Memory B cell (primary cell): ENCODE measurements around the gene AGMAT.

Source experiments
- ATAC-seq: fragments of 150-1000 bp; cut with Tn5 transposase; 2 replicates; pipeline ENCODE4 v1.10.0; 2021; ENCODE audit warnings: low read depth, mild to moderate bottlenecking, moderate library complexity
- DNase-seq, 2 donors: peaks; one replicate each; pipeline ENCODE4 v3.0.0; 2022; ENCODE audit warnings: low spot score in 2 of 2
- H3K27ac Mint-ChIP-seq: one replicate; pipeline ENCODE4 v1.8.0; 2022; ENCODE audit warnings: mild to moderate bottlenecking, moderate library complexity, mixed read lengths
- H3K27me3 Mint-ChIP-seq: one replicate; pipeline ENCODE4 v1.8.0; 2022; ENCODE audit warnings: mixed read lengths
- H3K36me3 Mint-ChIP-seq: one replicate; pipeline ENCODE4 v1.8.0; 2022; ENCODE audit warnings: mild to moderate bottlenecking, mixed read lengths
- H3K4me1 Mint-ChIP-seq: one replicate; pipeline ENCODE4 v1.8.0; 2022; ENCODE audit warnings: mixed read lengths
- H3K4me3 Mint-ChIP-seq: one replicate; pipeline ENCODE4 v1.8.0; 2022; ENCODE audit warnings: mild to moderate bottlenecking, moderate library complexity, mixed read lengths
- H3K9me3 Mint-ChIP-seq: one replicate; pipeline ENCODE4 v1.8.0; 2022; ENCODE audit warnings: mixed read lengths

The AGMAT gene

DNA sequence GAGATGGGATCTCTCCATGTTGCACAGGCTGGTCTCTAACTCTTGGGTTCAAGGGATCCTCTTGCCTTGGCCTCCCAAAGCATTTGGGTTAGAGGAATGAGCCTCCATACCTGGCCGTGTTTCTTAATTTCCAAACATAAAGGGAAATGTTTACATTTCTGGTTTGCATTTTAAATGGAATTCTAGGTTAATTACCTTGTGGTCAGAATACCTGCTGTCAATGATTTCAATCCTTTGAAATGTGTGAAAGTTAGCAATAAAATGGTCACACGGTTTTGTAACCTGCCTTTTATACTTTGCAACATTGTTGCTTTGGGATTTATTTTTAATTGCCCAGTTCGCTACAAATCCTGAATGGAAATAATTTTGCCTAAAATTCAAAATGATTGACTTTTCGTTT, 26.3 kb downstream of the AGMAT start:
- no peak overlapping the region for H3K4me3 Mint-ChIP-seq
- DNase-seq (no peak), ATAC-seq (no peak)
- no peaks in the 10 kb centered on the region for H3K27me3 Mint-ChIP-seq
- no peak overlapping the region for H3K27ac Mint-ChIP-seq
- peaks cover 2% of the 10 kb centered on the region for H3K4me1 Mint-ChIP-seq
- no peaks in the 10 kb centered on the region for H3K9me3 Mint-ChIP-seq
- peaks cover 14% of the 10 kb centered on the region for H3K36me3 Mint-ChIP-seq

DNA sequence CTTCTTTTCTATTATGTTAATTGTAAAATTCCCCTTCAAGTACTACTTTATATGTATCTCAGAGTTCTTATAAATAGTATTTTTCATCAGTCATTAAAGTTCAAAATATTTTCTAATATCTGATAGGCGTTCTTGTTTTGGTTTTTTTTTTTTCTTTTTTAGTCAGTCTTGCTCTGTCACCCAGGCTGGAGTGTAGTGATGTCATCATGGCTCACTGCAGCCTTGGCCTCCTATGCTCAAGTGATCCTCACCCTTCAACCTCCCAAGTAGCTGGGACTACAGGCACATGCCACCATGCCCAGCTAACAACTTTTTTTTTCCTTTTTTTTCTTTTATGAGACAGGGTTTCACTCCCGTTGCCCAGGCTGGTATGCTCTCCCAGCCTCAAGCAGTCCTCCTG, 27.3 kb downstream of the AGMAT start:
- H3K27me3 Mint-ChIP-seq, result no peaks in the 10 kb centered on the region
- DNase-seq (no peak), ATAC-seq (no peak)
- H3K4me3 Mint-ChIP-seq, result no peak overlapping the region
- H3K9me3 Mint-ChIP-seq, result no peaks in the 10 kb centered on the region
- H3K27ac Mint-ChIP-seq, result no peak overlapping the region
- H3K4me1 Mint-ChIP-seq, result peaks cover 2% of the 10 kb centered on the region
- peaks cover 12% of the 10 kb centered on the region for H3K36me3 Mint-ChIP-seq

DNA sequence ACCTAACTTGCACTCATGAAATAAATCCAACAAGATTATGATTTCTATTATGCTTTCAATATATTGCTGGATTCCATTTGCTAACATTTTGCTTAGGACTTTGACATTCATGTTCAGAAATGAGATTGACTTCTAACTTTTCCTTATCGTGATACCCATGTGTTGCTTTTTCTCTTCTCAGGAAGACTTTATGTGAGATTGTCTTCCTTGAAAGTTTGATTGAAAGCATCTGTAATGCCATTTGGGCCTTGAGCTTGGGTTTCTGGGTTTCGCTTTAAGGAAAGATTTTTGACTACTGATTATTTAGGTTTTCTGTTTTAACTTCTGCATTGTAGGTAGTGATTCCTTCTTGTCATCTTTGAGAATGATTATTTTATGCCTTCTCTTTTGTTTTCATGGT, 27.8 kb downstream of the AGMAT start:
- no peak overlapping the region for H3K4me3 Mint-ChIP-seq
- DNase-seq (no peak), ATAC-seq (no peak)
- peaks cover 2% of the 10 kb centered on the region for H3K4me1 Mint-ChIP-seq
- no peak overlapping the region for H3K27ac Mint-ChIP-seq
- H3K36me3 Mint-ChIP-seq, result peaks cover 8% of the 10 kb centered on the region
- H3K9me3 Mint-ChIP-seq, result no peaks in the 10 kb centered on the region
- no peaks in the 10 kb centered on the region for H3K27me3 Mint-ChIP-seq

DNA sequence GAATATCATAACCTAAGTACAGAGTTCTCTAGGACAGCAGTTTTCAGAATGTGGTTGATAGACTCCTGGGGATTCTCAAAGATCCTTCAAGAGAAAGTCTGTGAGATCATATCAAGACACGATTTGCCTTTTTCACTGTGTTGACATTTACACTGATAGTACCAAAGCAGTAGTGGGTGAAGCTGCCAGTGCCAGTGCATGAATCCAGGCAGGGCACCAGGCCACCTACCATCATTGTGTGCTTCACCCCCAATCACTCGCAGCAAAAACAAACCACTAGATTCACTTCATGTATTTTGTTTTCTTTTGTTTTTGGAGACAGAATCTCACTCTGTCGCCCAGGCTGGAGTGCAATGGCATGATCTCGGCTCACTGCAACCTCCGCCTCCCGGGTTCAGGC, 34.3 kb downstream of the AGMAT start:
- DNase-seq, result no peak
- Mint-ChIP-seq H3K27me3 (no peaks in the 10 kb centered on the region), H3K4me3 (no peak overlapping the region), H3K9me3 (no peaks in the 10 kb centered on the region), H3K27ac (peak overlapping the region; percentile 33), H3K4me1 (peaks cover 2% of the 10 kb centered on the region), H3K36me3 (peaks cover 18% of the 10 kb centered on the region)
- no peak for ATAC-seq

DNA sequence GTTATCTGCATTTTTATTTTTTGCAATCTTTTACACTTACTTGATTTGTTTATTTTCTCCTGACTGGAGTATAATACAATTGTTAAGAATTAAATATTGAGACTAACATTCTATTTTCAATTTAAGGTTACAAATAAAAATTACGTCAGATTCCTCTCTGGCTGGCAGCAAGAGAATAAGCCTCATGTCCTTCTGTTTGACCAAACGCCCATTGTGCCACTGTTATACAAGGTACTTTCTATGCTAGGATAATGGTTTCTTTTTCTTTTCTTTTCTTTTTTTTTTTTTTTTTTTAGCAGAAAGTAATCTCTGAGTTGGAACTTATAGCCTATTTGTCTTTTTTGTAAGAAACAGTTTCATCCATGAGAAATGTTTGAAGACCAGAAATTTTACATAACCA, 38.2 kb downstream of the AGMAT start:
- peaks cover 3% of the 10 kb centered on the region for H3K4me1 Mint-ChIP-seq
- no peaks in the 10 kb centered on the region for H3K9me3 Mint-ChIP-seq
- ATAC-seq (no peak), DNase-seq (no peak)
- no peaks in the 10 kb centered on the region for H3K27me3 Mint-ChIP-seq
- H3K36me3 Mint-ChIP-seq, result peaks cover 35% of the 10 kb centered on the region
- no peak overlapping the region for H3K4me3 Mint-ChIP-seq
- no peak overlapping the region for H3K27ac Mint-ChIP-seq

DNA sequence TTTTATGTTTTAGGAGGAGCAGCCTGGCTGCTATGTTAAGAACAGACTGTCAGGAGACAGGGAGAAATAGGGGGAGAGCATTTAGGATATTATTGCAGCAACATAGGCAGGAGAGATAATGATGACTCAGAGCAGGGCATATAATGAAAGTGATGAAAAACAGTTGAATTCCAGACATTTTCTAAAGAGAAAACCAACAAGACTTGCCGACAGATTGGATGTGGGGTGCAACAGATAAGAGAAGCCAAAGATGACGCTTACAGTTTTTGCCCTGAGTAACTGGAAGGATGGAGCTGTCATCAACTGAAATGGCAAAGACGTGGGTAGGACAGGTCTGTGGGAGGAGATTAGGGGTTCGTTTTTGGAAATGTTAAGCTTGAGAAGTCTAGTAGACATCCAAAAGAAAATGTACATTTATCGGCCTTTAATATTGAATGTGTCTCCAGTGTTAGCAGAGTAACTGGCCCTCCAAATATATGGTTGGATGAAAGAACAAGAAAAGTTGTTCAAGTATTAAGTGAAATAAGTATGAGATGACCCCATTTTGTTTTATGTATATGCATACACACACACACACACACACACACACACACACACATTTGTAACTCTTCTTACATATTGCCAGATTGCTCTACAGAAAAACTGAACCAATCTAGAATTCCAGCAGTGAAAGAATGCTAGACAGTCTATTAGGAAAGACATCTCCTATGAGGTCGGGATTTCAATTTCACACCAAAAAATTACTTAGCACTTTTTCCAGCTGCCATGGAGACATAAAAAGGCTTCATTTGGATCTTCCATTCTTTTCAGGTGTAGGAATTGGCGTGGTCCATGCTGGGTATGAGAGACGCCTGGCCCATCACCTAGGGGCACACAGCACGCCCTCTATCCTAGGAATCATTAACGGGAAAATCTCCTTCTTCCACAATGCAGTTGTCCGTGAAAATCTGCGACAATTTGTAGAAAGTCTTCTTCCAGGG, 41.0 kb downstream of the AGMAT start:
- Mint-ChIP-seq H3K9me3 (no peaks in the 10 kb centered on the region), H3K4me3 (no peak overlapping the region), H3K36me3 (peaks cover 35% of the 10 kb centered on the region), H3K27ac (no peak overlapping the region), H3K4me1 (peaks cover 4% of the 10 kb centered on the region), H3K27me3 (no peaks in the 10 kb centered on the region)
- ATAC-seq (no peak), DNase-seq (no peak)

DNA sequence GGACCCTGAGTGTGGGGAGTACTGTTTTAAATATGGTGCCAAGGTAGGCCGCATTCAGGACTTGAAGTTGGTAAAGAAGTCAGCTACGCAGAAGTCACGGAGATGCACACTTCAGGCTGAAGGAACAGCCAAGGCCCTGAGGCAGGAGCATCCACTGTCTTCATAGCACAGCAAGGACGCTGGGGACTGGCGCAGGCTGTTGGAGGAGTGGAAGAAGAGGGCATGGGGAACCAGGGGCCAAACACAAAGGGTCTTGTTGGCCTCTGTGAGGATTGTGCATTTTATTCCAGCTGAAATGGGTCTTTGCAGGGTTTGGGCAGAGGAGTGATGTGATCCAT, 41.6 kb downstream of the AGMAT start:
- peaks cover 4% of the 10 kb centered on the region for H3K4me1 Mint-ChIP-seq
- no peaks in the 10 kb centered on the region for H3K27me3 Mint-ChIP-seq
- no peak overlapping the region for H3K27ac Mint-ChIP-seq
- ATAC-seq (no peak), DNase-seq (no peak)
- H3K9me3 Mint-ChIP-seq, result no peaks in the 10 kb centered on the region
- no peak overlapping the region for H3K4me3 Mint-ChIP-seq
- peaks cover 37% of the 10 kb centered on the region for H3K36me3 Mint-ChIP-seq

DNA sequence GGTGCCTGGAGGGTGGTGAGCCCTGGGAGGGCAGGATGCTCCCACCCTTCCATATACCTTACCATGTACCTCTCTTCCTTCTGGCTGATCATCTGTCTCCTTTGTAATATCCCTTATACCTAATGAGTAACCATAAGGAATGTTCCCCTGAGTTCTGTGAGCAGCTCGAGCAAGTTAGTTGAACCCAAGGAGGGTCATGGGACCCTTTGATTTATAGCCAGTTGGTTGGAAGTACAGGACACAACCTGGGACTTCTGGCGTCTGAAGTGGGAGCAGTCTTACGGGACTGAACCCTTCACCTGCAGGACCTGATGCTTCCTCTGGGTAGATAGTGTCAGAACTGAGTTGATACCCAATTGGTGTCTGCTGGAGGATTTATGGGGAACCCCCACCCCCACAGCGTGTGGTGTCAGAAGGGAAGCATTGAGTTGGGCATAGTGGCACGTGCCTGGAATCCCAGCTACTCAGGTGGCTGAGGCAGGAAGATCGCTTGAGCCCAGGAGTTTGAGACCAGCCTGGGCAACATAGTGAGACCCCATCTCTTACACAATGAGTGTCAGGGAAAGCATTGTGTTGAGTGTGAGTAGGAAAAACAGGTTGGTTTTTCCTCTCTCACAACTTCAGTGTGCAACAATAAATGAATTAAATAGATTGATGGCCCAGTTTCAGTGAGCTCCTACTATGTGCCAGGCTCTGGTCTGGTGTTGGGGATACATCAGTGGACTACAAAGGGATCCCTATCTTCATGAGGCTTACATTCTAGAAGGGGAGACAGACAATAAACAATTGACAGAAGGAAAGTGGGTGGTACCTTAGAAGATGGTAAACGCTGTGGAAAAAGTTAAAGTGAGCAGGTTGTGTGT, 42.2 kb downstream of the AGMAT start:
- Mint-ChIP-seq H3K27ac (no peak overlapping the region), H3K36me3 (peaks cover 32% of the 10 kb centered on the region), H3K4me3 (no peak overlapping the region), H3K4me1 (peaks cover 4% of the 10 kb centered on the region), H3K27me3 (no peaks in the 10 kb centered on the region), H3K9me3 (no peaks in the 10 kb centered on the region)
- ATAC-seq (no peak), DNase-seq (no peak)

DNA sequence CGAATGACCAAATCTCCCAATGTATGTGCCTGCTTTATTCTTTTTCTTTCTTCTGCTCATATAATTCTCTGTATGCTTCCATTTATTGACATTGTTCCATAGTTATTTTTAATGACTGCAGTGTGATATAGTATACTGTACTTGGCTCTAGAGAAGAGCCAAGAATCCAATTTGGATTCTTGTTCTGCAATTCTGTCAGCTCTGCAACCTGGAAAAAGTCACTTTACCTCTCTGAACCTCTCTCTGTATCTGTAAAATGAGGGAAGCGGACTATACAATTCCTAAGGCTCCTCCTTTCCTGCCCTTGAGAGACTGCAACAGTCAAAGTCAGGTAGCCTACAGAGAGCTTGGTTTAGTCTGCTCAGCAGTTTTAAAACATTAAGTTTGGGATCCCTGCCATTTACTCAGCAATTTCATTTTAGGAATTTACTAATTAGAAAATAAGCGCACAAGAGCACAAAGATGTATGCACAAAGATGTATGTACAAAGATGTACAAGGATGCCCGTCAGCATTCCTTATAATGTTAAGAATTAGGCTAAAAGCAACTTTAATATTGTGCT, 43.5 kb downstream of the AGMAT start:
- Mint-ChIP-seq H3K9me3 (no peaks in the 10 kb centered on the region), H3K36me3 (peaks cover 34% of the 10 kb centered on the region), H3K27ac (no peak overlapping the region), H3K27me3 (no peaks in the 10 kb centered on the region), H3K4me3 (no peak overlapping the region), H3K4me1 (peaks cover 4% of the 10 kb centered on the region)
- DNase-seq (no peak), ATAC-seq (no peak)

DNA sequence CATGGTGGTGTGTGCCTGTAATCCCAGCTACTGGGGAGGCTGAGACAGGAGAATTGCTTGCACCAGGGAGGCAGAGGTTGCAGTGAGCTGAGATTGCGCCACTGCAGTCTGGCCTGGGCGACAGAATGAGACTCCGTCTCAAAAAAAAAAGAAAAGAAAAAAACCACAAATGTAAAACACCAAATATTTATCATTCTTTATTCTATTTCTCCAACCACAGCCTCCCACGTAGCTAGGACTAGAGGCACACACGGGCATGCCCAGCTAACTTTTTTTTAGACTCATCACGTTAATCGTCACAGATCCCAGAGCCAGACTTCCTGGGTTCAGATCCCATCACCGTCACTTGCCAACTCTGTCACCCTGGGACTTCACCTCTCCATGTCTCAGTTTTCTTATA, 44.7 kb downstream of the AGMAT start:
- Mint-ChIP-seq H3K36me3 (peaks cover 32% of the 10 kb centered on the region), H3K4me3 (no peak overlapping the region), H3K9me3 (no peaks in the 10 kb centered on the region), H3K27ac (no peak overlapping the region), H3K4me1 (peaks cover 4% of the 10 kb centered on the region), H3K27me3 (no peaks in the 10 kb centered on the region)
- ATAC-seq (no peak), DNase-seq (no peak)

DNA sequence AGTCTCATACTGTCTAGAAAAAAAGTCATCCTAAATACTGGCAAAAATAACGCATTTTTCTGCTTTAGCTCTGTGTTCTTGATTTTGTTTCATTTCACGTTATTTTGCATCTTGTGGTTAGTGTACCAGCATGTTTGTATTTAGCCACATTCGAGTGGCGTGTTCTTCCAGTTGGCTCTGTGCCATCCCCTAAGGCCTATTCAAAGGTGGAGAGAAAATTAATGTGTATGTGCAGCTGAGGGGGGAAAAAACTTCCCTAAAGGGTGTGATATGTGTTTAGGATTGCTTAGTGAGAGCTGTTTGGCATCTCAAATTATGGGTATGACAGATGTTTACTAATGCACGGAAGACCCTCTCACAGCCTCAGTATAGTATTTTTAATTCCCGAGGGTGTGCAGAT, 46.1 kb downstream of the AGMAT start:
- H3K36me3 Mint-ChIP-seq, result peaks cover 29% of the 10 kb centered on the region
- H3K4me1 Mint-ChIP-seq, result peaks cover 4% of the 10 kb centered on the region
- ATAC-seq, result no peak
- DNase-seq, result no peak
- no peak overlapping the region for H3K4me3 Mint-ChIP-seq
- no peaks in the 10 kb centered on the region for H3K9me3 Mint-ChIP-seq
- H3K27ac Mint-ChIP-seq, result no peak overlapping the region
- no peaks in the 10 kb centered on the region for H3K27me3 Mint-ChIP-seq

DNA sequence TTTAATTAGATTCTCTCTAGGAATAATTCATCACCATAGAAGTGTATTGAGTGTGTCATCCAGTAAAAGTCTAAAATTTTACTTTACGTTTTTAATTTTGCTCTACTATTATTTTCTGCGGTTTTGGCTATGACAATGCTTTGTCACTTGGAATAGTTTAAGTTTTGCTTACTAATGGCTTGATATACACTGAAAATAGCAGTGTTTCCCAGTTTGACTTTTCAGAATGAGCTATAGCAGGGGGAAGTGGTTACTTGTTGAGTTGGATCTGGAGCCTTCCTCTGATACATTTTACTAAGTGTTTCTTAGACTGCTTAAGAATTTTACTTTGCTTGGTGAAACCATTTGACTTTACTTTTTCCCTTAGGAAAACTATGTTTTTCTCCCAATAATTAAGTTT, 53.2 kb downstream of the AGMAT start:
- Mint-ChIP-seq H3K36me3 (peaks cover 8% of the 10 kb centered on the region), H3K9me3 (no peaks in the 10 kb centered on the region), H3K4me3 (no peak overlapping the region), H3K4me1 (peaks cover 20% of the 10 kb centered on the region), H3K27me3 (no peaks in the 10 kb centered on the region), H3K27ac (no peak overlapping the region)
- DNase-seq (no peak), ATAC-seq (no peak)

DNA sequence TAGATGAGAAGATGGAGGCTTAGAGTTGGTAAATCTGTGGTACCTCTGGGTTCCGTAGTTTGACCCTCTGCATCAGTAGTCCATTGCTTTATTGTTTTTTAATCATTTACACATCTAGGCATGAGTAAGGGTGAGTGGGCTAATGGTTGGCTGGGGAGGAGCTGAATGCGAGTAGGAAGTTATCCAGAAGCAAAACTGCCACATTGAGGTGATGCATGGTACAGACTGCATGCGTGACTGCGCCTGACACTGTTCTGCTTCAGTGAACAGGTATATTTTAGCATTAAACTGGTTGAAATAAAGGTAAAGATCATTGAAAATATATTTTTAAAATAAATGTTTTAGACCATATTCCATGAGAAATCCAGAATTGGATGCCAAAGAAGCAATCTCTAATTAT, 53.8 kb downstream of the AGMAT start:
- no peak overlapping the region for H3K4me3 Mint-ChIP-seq
- peaks cover 4% of the 10 kb centered on the region for H3K36me3 Mint-ChIP-seq
- ATAC-seq, result no peak

More for the DNA sequence above, 53.8 kb downstream of the AGMAT start:
- Mint-ChIP-seq H3K4me1 (peaks cover 24% of the 10 kb centered on the region), H3K27me3 (no peaks in the 10 kb centered on the region), H3K27ac (no peak overlapping the region), H3K9me3 (no peaks in the 10 kb centered on the region)
- DNase-seq, result no peak
